OCI-LY1 (cell line): ENCODE data around the gene SMIM13.

Experiments
- H2AFZ ChIP-seq: fragments of 200-600 bp; sonication (generic), shearing (Covaris generic); 2 replicates; pipeline ENCODE4 v1.6.0; 2014; ENCODE audit warnings: antibody characterized with exemption, mild to moderate bottlenecking, low read length
- H3F3A ChIP-seq: fragments of 200-600 bp; sonication (generic), shearing (Covaris generic); 2 replicates; pipeline ENCODE4 v1.6.0; 2014; ENCODE audit warnings: mild to moderate bottlenecking, antibody characterized with exemption, low read length, moderate library complexity; ENCODE audit not compliant: insufficient read depth
- H3K27ac ChIP-seq: fragments of 200-600 bp; sonication (generic); 2 replicates; pipeline ENCODE4 v1.5.1; 2014; ENCODE audit warnings: low read length, mixed run types, mild to moderate bottlenecking, low read depth; ENCODE audit not compliant: poor library complexity, severe bottlenecking
- H3K27me3 ChIP-seq: fragments of 200-600 bp; sonication (generic); 2 replicates; pipeline ENCODE4 v1.6.0; 2014; ENCODE audit warnings: antibody characterized with exemption, mild to moderate bottlenecking, low read length, moderate library complexity; ENCODE audit not compliant: insufficient read depth
- H3K36me3 ChIP-seq: fragments of 200-600 bp; sonication (generic); 2 replicates; pipeline ENCODE4 v1.6.1; 2014; ENCODE audit warnings: mild to moderate bottlenecking, antibody characterized with exemption, low read length, moderate library complexity, mixed read lengths; ENCODE audit not compliant: insufficient read depth
- H3K4me1 ChIP-seq: fragments of 200-600 bp; sonication (generic); 2 replicates; pipeline ENCODE4 v1.5.1; 2014; ENCODE audit warnings: mild to moderate bottlenecking, low read length, moderate library complexity; ENCODE audit not compliant: insufficient read depth, severe bottlenecking
- H3K4me2 ChIP-seq: fragments of 200-600 bp; sonication (generic), shearing (Covaris generic); 2 replicates; pipeline ENCODE4 v1.6.1; 2014; ENCODE audit warnings: low read length
- H3K4me3 ChIP-seq: fragments of 200-600 bp; sonication (generic); 2 replicates; pipeline ENCODE4 v1.5.1; 2014; ENCODE audit warnings: low read length, low read depth, mild to moderate bottlenecking, mixed read lengths; ENCODE audit not compliant: poor library complexity, severe bottlenecking
- H3K79me2 ChIP-seq: fragments of 200-600 bp; shearing (Covaris generic); 2 replicates; pipeline ENCODE4 v1.6.1; 2016; ENCODE audit warnings: mixed run types, low read length, mixed read lengths; ENCODE audit not compliant: insufficient read depth
- H3K9ac ChIP-seq: fragments of 200-600 bp; sonication (generic), shearing (Covaris generic); 2 replicates; pipeline ENCODE4 v1.6.1; 2014; ENCODE audit warnings: mild to moderate bottlenecking, low read length, mixed read lengths
- H3K9me2 ChIP-seq: fragments of 200-600 bp; sonication (generic), shearing (Covaris generic); 2 replicates; pipeline ENCODE4 v1.6.1; 2014; ENCODE audit warnings: low read depth, mild to moderate bottlenecking, low read length, mixed read lengths
- H3K9me3 ChIP-seq: fragments of 200-600 bp; shearing (Covaris generic); 2 replicates; pipeline ENCODE4 v1.6.1; 2014; ENCODE audit warnings: low read length, mixed read lengths
- H4K20me1 ChIP-seq: fragments of 200-600 bp; sonication (generic), shearing (Covaris generic); 2 replicates; pipeline ENCODE4 v1.6.0; 2016; ENCODE audit warnings: mild to moderate bottlenecking, low read length; ENCODE audit not compliant: insufficient read depth
- CTCF ChIP-seq: fragments of 200-600 bp; sonication (generic), shearing (Covaris generic); IDR thresholded peaks from 2 replicates; pipeline ENCODE4 v1.5.1; 2017; ENCODE audit warnings: mild to moderate bottlenecking, antibody characterized with exemption, low read length, moderate library complexity, mixed read lengths
- EZH2 ChIP-seq: fragments of 200-600 bp; sonication (generic), shearing (Covaris generic); IDR thresholded peaks from 2 replicates; pipeline ENCODE4 v1.8.0; 2017; ENCODE audit warnings: borderline replicate concordance, mixed run types, mild to moderate bottlenecking, antibody characterized with exemption, low read length, moderate library complexity, mixed read lengths

The SMIM13 gene

GRCh38 chr6:11155589-11155988 lies 62.0 kb downstream of the SMIM13 start:
- no peaks in the 10 kb centered on the region for H3K9me3 ChIP-seq
- H3F3A ChIP-seq = no peaks in the 10 kb centered on the region
- no peaks in the 10 kb centered on the region for H3K4me1 ChIP-seq
- no peaks in the 10 kb centered on the region for H3K36me3 ChIP-seq
- TF ChIP-seq EZH2 (no peak), CTCF (no peak)
- H2AFZ ChIP-seq = no peak overlapping the region
- H4K20me1 ChIP-seq = no peaks in the 10 kb centered on the region
- H3K79me2 ChIP-seq = no peaks in the 10 kb centered on the region
- H3K27me3 ChIP-seq = no peaks in the 10 kb centered on the region
- H3K4me2 ChIP-seq = no peak overlapping the region
- no peaks in the 10 kb centered on the region for H3K9me2 ChIP-seq
- H3K4me3 ChIP-seq = no peak overlapping the region
- no peak overlapping the region for H3K27ac ChIP-seq
- H3K9ac ChIP-seq = no peak overlapping the region

GRCh38 chr6:11160199-11160598 lies 66.6 kb downstream of the SMIM13 start:
- Histone ChIP-seq H3K4me1 (no peaks in the 10 kb centered on the region), H3K4me2 (no peak overlapping the region)

GRCh38 chr6:11161031-11161956 lies 67.7 kb downstream of the SMIM13 start:
- no peak overlapping the region for H3K4me2 ChIP-seq
- no peaks in the 10 kb centered on the region for H3K4me1 ChIP-seq
- H3K27ac ChIP-seq = no peak overlapping the region

More at GRCh38 chr6:11160199-11160598, 66.6 kb downstream of the SMIM13 start:
- Histone ChIP-seq H2AFZ (no peak overlapping the region), H3K79me2 (no peaks in the 10 kb centered on the region), H3K9ac (no peak overlapping the region), H3K9me3 (no peaks in the 10 kb centered on the region), H3K27me3 (no peaks in the 10 kb centered on the region), H3K27ac (no peak overlapping the region), H3K4me3 (no peak overlapping the region), H4K20me1 (no peaks in the 10 kb centered on the region), H3K9me2 (no peaks in the 10 kb centered on the region), H3K36me3 (no peaks in the 10 kb centered on the region), H3F3A (no peaks in the 10 kb centered on the region)
- TF ChIP-seq EZH2 (no peak), CTCF (no peak)

More at GRCh38 chr6:11161031-11161956, 67.7 kb downstream of the SMIM13 start:
- Histone ChIP-seq H3F3A (no peaks in the 10 kb centered on the region), H4K20me1 (no peaks in the 10 kb centered on the region), H3K79me2 (no peaks in the 10 kb centered on the region), H3K36me3 (no peaks in the 10 kb centered on the region), H3K4me3 (no peak overlapping the region), H2AFZ (no peak overlapping the region), H3K9me3 (no peaks in the 10 kb centered on the region), H3K27me3 (no peaks in the 10 kb centered on the region), H3K9ac (no peak overlapping the region), H3K9me2 (no peaks in the 10 kb centered on the region)
- TF ChIP-seq CTCF = no peak
- TF ChIP-seq EZH2 = no peak
